CD4-positive, alpha-beta T cell (primary cell): ENCODE data around the gene CASQ2. TPM values are rescaled to one million over a fixed set of nuclear protein-coding genes. Genes with fewer than 3 reads are reported as not detected.

ENCODE experiments used
- ATAC-seq: fragments of 200-7000 bp; cut with Tn5 transposase; one replicate; pipeline ENCODE4 v1.10.0; 2022; ENCODE audit warnings: mild to moderate bottlenecking; ENCODE audit not compliant: poor library complexity
- CTCF ChIA-PET: fragments of 350-600 bp; sonication (Branson Sonifier 250); formaldehyde crosslinking; loops from one replicate; lab custom pipeline; 2021; ENCODE audit warnings: antibody characterized with exemption, inconsistent platforms; lab: Charles Lee
- POLR2A ChIA-PET: fragments of 350-600 bp; sonication (Branson Sonifier 250); formaldehyde crosslinking; loops from one replicate; lab custom pipeline; 2021; ENCODE audit warnings: antibody characterized with exemption, inconsistent platforms; lab: Charles Lee
- DNase-seq, 14 experiments: peaks; one replicate each; pipeline ENCODE4 v3.0.0-alpha.2; 2013 to 2020; ENCODE audit warnings: mixed read lengths in 2 of 14
- H3K27ac ChIP-seq, 2 donors: one replicate each; pipeline versions ENCODE4 v1.5.1 to v1.7.0; 2013; ENCODE audit warnings: low read length in 2 of 2, low read depth in 1 of 2, mild to moderate bottlenecking in 1 of 2
- H3K27me3 ChIP-seq, 2 experiments: 1 replicate in 1 of 2; 2 replicates in 1 of 2; pipeline versions ENCODE4 v1.6.1 to v1.7.0; 2013; ENCODE audit warnings: low read length in 2 of 2, control low read depth in 1 of 2, mild to moderate bottlenecking in 1 of 2, moderate library complexity in 1 of 2; ENCODE audit not compliant: insufficient read depth in 2 of 2, control insufficient read depth in 1 of 2
- H3K36me3 ChIP-seq: one replicate; pipeline ENCODE4 v1.6.1; 2013; ENCODE audit warnings: low read length, control low read depth; ENCODE audit not compliant: insufficient read depth
- H3K4me1 ChIP-seq: one replicate; pipeline ENCODE4 v1.6.1; 2013; ENCODE audit warnings: low read length, control low read depth; ENCODE audit not compliant: insufficient read depth
- H3K4me3 ChIP-seq: one replicate; pipeline ENCODE4 v1.5.1; 2013; ENCODE audit warnings: mild to moderate bottlenecking, low read length, moderate library complexity
- H3K9me3 ChIP-seq, 2 experiments: 1 replicate in 1 of 2; 2 replicates in 1 of 2; pipeline versions ENCODE4 v1.6.1 to v1.7.0; 2013; ENCODE audit warnings: low read length in 2 of 2, mild to moderate bottlenecking in 2 of 2, control low read depth in 1 of 2, moderate library complexity in 1 of 2; ENCODE audit not compliant: control insufficient read depth in 1 of 2, insufficient read depth in 1 of 2
- H3K27ac Mint-ChIP-seq: one replicate; pipeline ENCODE4 v1.8.0; 2020; ENCODE audit warnings: mixed read lengths
- H3K27me3 Mint-ChIP-seq: one replicate; pipeline ENCODE4 v1.8.0; 2021; ENCODE audit warnings: mixed read lengths
- H3K36me3 Mint-ChIP-seq: one replicate; pipeline ENCODE4 v1.8.0; 2021; ENCODE audit warnings: low read depth, mixed read lengths
- H3K4me1 Mint-ChIP-seq: one replicate; pipeline ENCODE4 v1.8.0; 2021; ENCODE audit warnings: low read depth, mixed read lengths
- H3K4me3 Mint-ChIP-seq: one replicate; pipeline ENCODE4 v1.8.0; 2020; ENCODE audit warnings: mild to moderate bottlenecking, mixed read lengths
- H3K9me3 Mint-ChIP-seq: one replicate; pipeline ENCODE4 v1.8.0; 2020; ENCODE audit warnings: mixed read lengths
- intact Hi-C, 2 experiments: fragments of 100-400 bp; cut with DNase I in 1 of 2; cut with micrococcal nuclease in 1 of 2; formaldehyde crosslinking; loops; one replicate each; pipeline versions ENCODE4 v1.15.1 to v1.9.0; 2023 to 2025; cut with DNase I, micrococcal nuclease
- total RNA-seq, 174 experiments: library from RNA in 2 of 174; stranded (reverse) in 2 of 174; gene quantifications; one replicate each; pipeline ENCODE4 v1.2.3 and lab custom pipeline; 2021 to 2026
- TF ChIP-seq, protein P1 (sequence below): fragments of 200-600 bp; IDR thresholded peaks from one replicate; pipeline ENCODE4 v1.8.0; 2022; ENCODE audit warnings: antibody characterized with exemption, mild to moderate bottlenecking

Gene CASQ2
- total RNA-seq, 2 experiments from 2014 or later: not detected

DNA sequence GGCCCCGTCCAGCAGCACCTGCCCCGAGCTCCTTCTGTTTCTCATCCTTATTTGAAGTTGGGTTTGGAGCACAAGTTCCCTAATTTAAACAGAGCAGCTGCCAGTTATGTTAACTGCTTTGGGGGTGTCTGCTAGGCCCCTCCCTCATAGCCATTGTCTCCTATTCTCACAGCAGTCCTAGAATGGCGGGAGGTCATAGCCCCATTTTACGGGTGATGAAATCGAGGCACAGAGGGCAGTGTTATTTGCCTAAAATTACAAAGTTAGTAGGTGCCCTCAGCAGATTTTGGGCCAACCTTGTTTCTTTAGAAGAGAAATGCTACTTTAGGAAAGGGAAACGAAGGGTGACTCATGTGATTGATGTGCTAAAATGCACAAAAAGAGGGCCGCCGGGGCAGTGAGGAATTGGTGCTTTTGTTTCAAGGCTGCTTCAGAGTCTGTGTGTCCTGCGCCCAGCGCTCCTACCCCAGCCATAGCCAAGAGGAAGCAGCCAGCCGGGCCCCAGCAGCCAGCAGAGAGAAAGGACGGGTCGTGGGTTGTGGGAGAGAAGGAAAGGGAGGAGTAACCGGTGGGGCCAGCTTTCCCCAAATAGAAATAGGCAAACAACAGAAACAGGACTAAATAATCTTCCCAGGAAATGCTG is 113.7 kb downstream of the CASQ2 start:
- CTCF ChIA-PET: no interaction called here
- Histone ChIP-seq H3K36me3 (no peaks in the 10 kb centered on the region), H3K4me3 (no peak overlapping the region), H3K4me1 (no peaks in the 10 kb centered on the region), H3K27ac (no peak overlapping the region), H3K9me3 (no peaks in the 10 kb centered on the region), H3K27me3 (no peaks in the 10 kb centered on the region)
- Mint-ChIP-seq H3K36me3 (peaks cover 5% of the 10 kb centered on the region), H3K4me1 (peaks cover 10% of the 10 kb centered on the region), H3K27ac (no peak overlapping the region), H3K4me3 (no peak overlapping the region), H3K9me3 (no peaks in the 10 kb centered on the region), H3K27me3 (no peaks in the 10 kb centered on the region)
- ATAC-seq: no peak
- POLR2A ChIA-PET: no interaction called here
- no peak for DNase-seq
- intact Hi-C loops: no loop called here
- TF ChIP-seq, protein P1, sequence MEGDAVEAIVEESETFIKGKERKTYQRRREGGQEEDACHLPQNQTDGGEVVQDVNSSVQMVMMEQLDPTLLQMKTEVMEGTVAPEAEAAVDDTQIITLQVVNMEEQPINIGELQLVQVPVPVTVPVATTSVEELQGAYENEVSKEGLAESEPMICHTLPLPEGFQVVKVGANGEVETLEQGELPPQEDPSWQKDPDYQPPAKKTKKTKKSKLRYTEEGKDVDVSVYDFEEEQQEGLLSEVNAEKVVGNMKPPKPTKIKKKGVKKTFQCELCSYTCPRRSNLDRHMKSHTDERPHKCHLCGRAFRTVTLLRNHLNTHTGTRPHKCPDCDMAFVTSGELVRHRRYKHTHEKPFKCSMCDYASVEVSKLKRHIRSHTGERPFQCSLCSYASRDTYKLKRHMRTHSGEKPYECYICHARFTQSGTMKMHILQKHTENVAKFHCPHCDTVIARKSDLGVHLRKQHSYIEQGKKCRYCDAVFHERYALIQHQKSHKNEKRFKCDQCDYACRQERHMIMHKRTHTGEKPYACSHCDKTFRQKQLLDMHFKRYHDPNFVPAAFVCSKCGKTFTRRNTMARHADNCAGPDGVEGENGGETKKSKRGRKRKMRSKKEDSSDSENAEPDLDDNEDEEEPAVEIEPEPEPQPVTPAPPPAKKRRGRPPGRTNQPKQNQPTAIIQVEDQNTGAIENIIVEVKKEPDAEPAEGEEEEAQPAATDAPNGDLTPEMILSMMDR: no peak

DNA sequence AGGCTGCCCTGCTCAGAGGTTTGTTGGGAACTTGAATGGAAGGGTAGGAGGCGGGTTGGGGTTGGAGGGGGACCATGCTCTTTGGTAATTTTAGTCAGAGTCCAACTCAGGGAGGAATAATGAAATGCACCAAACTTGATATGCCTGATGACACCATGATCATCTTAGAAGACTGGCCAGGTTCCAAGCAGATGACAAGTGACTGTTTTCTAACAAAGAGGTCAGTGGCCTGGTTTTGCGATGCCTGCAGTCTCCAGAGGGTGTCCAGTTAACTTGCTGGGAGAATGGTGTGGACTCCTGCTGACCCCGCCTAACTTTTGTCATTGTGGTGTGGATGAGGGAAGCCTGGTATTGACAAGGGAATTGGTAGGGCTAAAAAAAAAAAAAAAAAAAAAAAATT is 114.4 kb downstream of the CASQ2 start:
- POLR2A ChIA-PET: no interaction called here
- peaks cover 5% of the 10 kb centered on the region for H3K36me3 Mint-ChIP-seq

DNA sequence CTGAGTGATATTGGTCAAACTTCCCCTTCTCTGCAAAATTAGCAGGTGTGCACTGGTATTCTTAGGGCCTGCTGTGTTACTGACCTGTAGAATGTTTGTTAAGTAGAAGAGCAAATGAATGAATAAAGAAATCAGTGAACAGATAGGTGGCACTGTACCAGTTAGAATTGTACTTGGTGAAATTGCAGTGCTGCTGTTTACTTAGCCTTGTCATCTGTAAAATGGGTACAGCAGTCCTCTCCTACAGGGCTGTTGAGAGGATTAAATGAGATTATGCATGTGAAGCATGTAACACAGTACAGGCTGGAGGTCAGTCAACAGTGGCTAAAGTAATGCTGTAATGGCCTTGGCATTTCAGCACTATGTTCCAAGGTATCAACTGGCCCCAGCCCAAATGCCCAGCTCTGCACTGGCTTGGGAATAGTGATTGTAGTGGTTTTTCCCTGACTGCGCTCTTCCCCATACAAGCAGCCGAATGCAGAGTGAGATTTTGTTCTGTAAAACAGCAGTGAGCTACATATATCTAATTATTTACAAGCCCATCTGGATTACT is 116.2 kb downstream of the CASQ2 start:
- Mint-ChIP-seq H3K4me1 (peaks cover 10% of the 10 kb centered on the region), H3K36me3 (peaks cover 5% of the 10 kb centered on the region), H3K27me3 (no peaks in the 10 kb centered on the region), H3K9me3 (no peaks in the 10 kb centered on the region), H3K4me3 (no peak overlapping the region), H3K27ac (no peak overlapping the region)
- no peaks in the 10 kb centered on the region for H3K36me3 ChIP-seq
- H3K9me3 ChIP-seq: no peaks in the 10 kb centered on the region
- ChIA-PET CTCF (no interaction called here), POLR2A (no interaction called here)
- TF ChIP-seq, protein P1: no peak
- no peak overlapping the region for H3K27ac ChIP-seq
- H3K4me1 ChIP-seq: peaks cover 3% of the 10 kb centered on the region
- no peak overlapping the region for H3K4me3 ChIP-seq
- DNase-seq: no peak
- no peaks in the 10 kb centered on the region for H3K27me3 ChIP-seq
- intact Hi-C loops: no loop called here
- no peak for ATAC-seq

More for the DNA sequence above, 114.4 kb downstream of the CASQ2 start:
- no peak for ATAC-seq
- intact Hi-C loops: no loop called here
- H3K4me1 Mint-ChIP-seq: peaks cover 10% of the 10 kb centered on the region
- no peaks in the 10 kb centered on the region for H3K36me3 ChIP-seq
- H3K4me3 Mint-ChIP-seq: no peak overlapping the region
- TF ChIP-seq, protein P1: no peak
- CTCF ChIA-PET: no interaction called here
- no peaks in the 10 kb centered on the region for H3K9me3 ChIP-seq
- H3K9me3 Mint-ChIP-seq: no peaks in the 10 kb centered on the region
- H3K27me3 ChIP-seq: no peaks in the 10 kb centered on the region
- no peak overlapping the region for H3K4me3 ChIP-seq
- no peak overlapping the region for H3K27ac Mint-ChIP-seq
- no peak for DNase-seq
- no peaks in the 10 kb centered on the region for H3K4me1 ChIP-seq
- no peak overlapping the region for H3K27ac ChIP-seq
- no peaks in the 10 kb centered on the region for H3K27me3 Mint-ChIP-seq
